Measurements from ENCODE around the gene EDAR.

The EDAR gene

GRCh38 chr2:108923019-108923700 lies 65.9 kb downstream of the EDAR start:
- no peak for DNase-seq

GRCh38 chr2:108922141-108922915 lies 66.7 kb downstream of the EDAR start:
- peak; percentile 21 for DNase-seq

- DNase-seq = no peak
Observed at GRCh38 chr2:108921096-108922030, 67.7 kb downstream of the EDAR start.

GRCh38 chr2:108920686-108921085 lies 68.3 kb downstream of the EDAR start:
- DNase-seq = no peak

GRCh38 chr2:108919571-108920373 lies 69.2 kb downstream of the EDAR start:
- DNase-seq = no peak

GRCh38 chr2:108918941-108919341 lies 70.1 kb downstream of the EDAR start:
- no peak for DNase-seq

GRCh38 chr2:108918156-108918874 lies 70.7 kb downstream of the EDAR start:
- no peak for DNase-seq

GRCh38 chr2:108917526-108917925 lies 71.5 kb downstream of the EDAR start:
- no peak for DNase-seq

- no peak for DNase-seq
Observed at GRCh38 chr2:108916796-108917421, 72.1 kb downstream of the EDAR start.

- DNase-seq = no peak
Observed at GRCh38 chr2:108916122-108916795, 72.8 kb downstream of the EDAR start.

- DNase-seq = no peak
Observed at GRCh38 chr2:108912629-108912902, 76.5 kb downstream of the EDAR start.

GRCh38 chr2:108911807-108912628 lies 77.0 kb downstream of the EDAR start:
- no peak for DNase-seq

- no peak for DNase-seq
Observed at GRCh38 chr2:108911401-108911800, 77.6 kb downstream of the EDAR start.

GRCh38 chr2:108910541-108911396 lies 78.3 kb downstream of the EDAR start:
- no peak for DNase-seq

GRCh38 chr2:108910011-108910431 lies 79.0 kb downstream of the EDAR start:
- DNase-seq = no peak

GRCh38 chr2:108909275-108909823 lies 79.7 kb downstream of the EDAR start:
- no peak for DNase-seq

- DNase-seq = no peak
Observed at GRCh38 chr2:108908713-108909070, 80.3 kb downstream of the EDAR start.

- no peak for DNase-seq
Observed at GRCh38 chr2:108907822-108908712, 81.0 kb downstream of the EDAR start.
